SK-N-SH treated with all-trans-retinoic acid at 6 μM for 48 hours (cell line): ENCODE results near the gene C1orf198.
"Not testable (repeated sequence)": the region's sequence is repeated elsewhere in the genome, so short reads cannot be mapped to it uniquely, and the experiment has no call there.

Experiments used
- ATAC-seq: fragments of 200-7000 bp; cut with Tn5 transposase; 3 replicates; pipeline ENCODE4 v1.9.1; 2020; ENCODE audit warnings: mild to moderate bottlenecking, moderate library complexity
- ARNTL ChIP-seq: fragments of 450-650 bp; formaldehyde crosslinking; IDR thresholded peaks from 2 replicates; pipeline ENCODE4 v1.5.0; 2020; ENCODE audit warnings: low read depth, mild to moderate bottlenecking, moderate library complexity, borderline replicate concordance
- BACH2 ChIP-seq: fragments of 250-450 bp; sonication (Bioruptor Pico); IDR thresholded peaks from 2 replicates; pipeline ENCODE4 v1.9.0; 2021; ENCODE audit warnings: mild to moderate bottlenecking, borderline replicate concordance
- CREB5 ChIP-seq: fragments of 250-450 bp; sonication (Bioruptor Pico); IDR thresholded peaks from 2 replicates; pipeline ENCODE4 v1.5.1; 2020; ENCODE audit warnings: low read depth, mild to moderate bottlenecking, moderate library complexity
- CSDC2 ChIP-seq: fragments of 250-450 bp; sonication (Bioruptor Pico); IDR thresholded peaks from 2 replicates; pipeline ENCODE4 v1.5.0; 2020; ENCODE audit warnings: mild to moderate bottlenecking, moderate library complexity
- CSRNP3 ChIP-seq: fragments of 250-450 bp; sonication (Bioruptor Pico); IDR thresholded peaks from 2 replicates; pipeline ENCODE4 v1.5.1; 2021; ENCODE audit warnings: mild to moderate bottlenecking, moderate library complexity
- GLIS3 ChIP-seq: fragments of 250-450 bp; sonication (Bioruptor Pico); IDR thresholded peaks from 2 replicates; pipeline ENCODE4 v1.5.0; 2020; ENCODE audit warnings: mild to moderate bottlenecking, moderate library complexity
- ISL1 ChIP-seq: fragments of 250-450 bp; sonication (Bioruptor Pico); IDR thresholded peaks from 2 replicates; pipeline ENCODE4 v2.1.2; 2022; ENCODE audit warnings: mild to moderate bottlenecking, moderate library complexity
- OSR1 ChIP-seq: fragments of 250-450 bp; sonication (Bioruptor Pico); IDR thresholded peaks from 2 replicates; pipeline ENCODE4 v1.8.0; 2022; ENCODE audit warnings: moderate library complexity, mild to moderate bottlenecking, inconsistent platforms
- POU6F1 ChIP-seq: fragments of 250-450 bp; sonication (Bioruptor Pico); IDR thresholded peaks from 2 replicates; pipeline ENCODE4 v1.8.0; 2021; ENCODE audit warnings: low read depth, mild to moderate bottlenecking, moderate library complexity, borderline replicate concordance
- RARB ChIP-seq: fragments of 250-450 bp; sonication (Bioruptor Pico); IDR thresholded peaks from 2 replicates; pipeline ENCODE4 v1.8.0; 2021; ENCODE audit warnings: mild to moderate bottlenecking, moderate library complexity
- SNAI2 ChIP-seq: fragments of 250-450 bp; sonication (Bioruptor Pico); IDR thresholded peaks from 2 replicates; pipeline ENCODE4 v1.5.0; 2020; ENCODE audit warnings: mild to moderate bottlenecking, moderate library complexity
- TCF4 ChIP-seq: fragments of 250-450 bp; sonication (Bioruptor Pico); IDR thresholded peaks from 2 replicates; pipeline ENCODE4 v1.8.0; 2021; ENCODE audit warnings: mild to moderate bottlenecking, moderate library complexity, borderline replicate concordance
- TOX ChIP-seq: fragments of 250-450 bp; sonication (Bioruptor Pico); IDR thresholded peaks from 2 replicates; pipeline ENCODE4 v1.8.0; 2021; ENCODE audit warnings: mild to moderate bottlenecking, moderate library complexity, borderline replicate concordance
- TSHZ2 ChIP-seq: fragments of 250-450 bp; sonication (Bioruptor Pico); IDR thresholded peaks from 2 replicates; pipeline ENCODE4 v1.5.0; 2020; ENCODE audit warnings: mild to moderate bottlenecking, moderate library complexity
- ZC3H10 ChIP-seq: fragments of 250-450 bp; sonication (Bioruptor Pico); IDR thresholded peaks from 2 replicates; pipeline ENCODE4 v1.5.1; 2021; ENCODE audit warnings: mild to moderate bottlenecking, moderate library complexity
- ZFP3 ChIP-seq: fragments of 250-450 bp; sonication (Bioruptor Pico); IDR thresholded peaks from 2 replicates; pipeline ENCODE4 v1.5.0; 2020; ENCODE audit warnings: mild to moderate bottlenecking, moderate library complexity
- ZFP30 ChIP-seq: fragments of 450-650 bp; formaldehyde crosslinking; IDR thresholded peaks from 2 replicates; pipeline ENCODE4 v1.5.0; 2022; ENCODE audit warnings: mild to moderate bottlenecking, moderate library complexity
- ZNF565 ChIP-seq: fragments of 450-650 bp; formaldehyde crosslinking; conservative IDR thresholded peaks from 2 replicates; pipeline ENCODE4 v1.5.0; 2020; ENCODE audit warnings: low read depth, mild to moderate bottlenecking, moderate library complexity
- ZNF70 ChIP-seq: fragments of 450-650 bp; formaldehyde crosslinking; IDR thresholded peaks from 2 replicates; pipeline ENCODE4 v1.5.0; 2020; ENCODE audit warnings: mild to moderate bottlenecking, moderate library complexity
- ZNF8 ChIP-seq: fragments of 450-650 bp; formaldehyde crosslinking; IDR thresholded peaks from 2 replicates; pipeline ENCODE4 v1.5.0; 2020; ENCODE audit warnings: mild to moderate bottlenecking, moderate library complexity

Gene C1orf198

GRCh38 chr1:230849451-230850224 is 18.7 kb downstream of the C1orf198 start:
- ATAC-seq: peak; percentile 82
- peak; percentile 81 for TF ChIP-seq ISL1 (CRISPR knock-in tag)
- no peak for TF ChIP-seq TCF4 (CRISPR knock-in tag)
- 0 out of 2 replicates have a peak, but pooled peaks have one; percentile 32 for TF ChIP-seq POU6F1 (CRISPR knock-in tag)
- peak; percentile 55; the same call in 1 of the 2 replicates for TF ChIP-seq CSDC2 (CRISPR knock-in tag)
- TF ChIP-seq ZFP3 (CRISPR knock-in tag): 0 out of 2 replicates have a peak, but pooled peaks have one; percentile 16
- TF ChIP-seq ZC3H10 (CRISPR knock-in tag): no peak
- TF ChIP-seq, all 23 proteins: peak for 4

- no peak for ATAC-seq
- no peak for TF ChIP-seq TOX (CRISPR knock-in tag)
- no peak for TF ChIP-seq ARNTL (CRISPR knock-in tag)
- TF ChIP-seq ZNF70 (CRISPR knock-in tag): no peak
- TF ChIP-seq ISL1 (CRISPR knock-in tag): no peak
- TF ChIP-seq POU6F1 (CRISPR knock-in tag): no peak
- no peak for TF ChIP-seq ZNF565 (CRISPR knock-in tag)
- no peak for TF ChIP-seq ZNF8 (CRISPR knock-in tag)
- TF ChIP-seq TSHZ2 (CRISPR knock-in tag): no peak
- TF ChIP-seq OSR1 (CRISPR knock-in tag): no peak
- TF ChIP-seq TCF4 (CRISPR knock-in tag): no peak
- no peak for TF ChIP-seq GLIS3 (CRISPR knock-in tag)
- TF ChIP-seq ZFP3 (CRISPR knock-in tag): no peak
- TF ChIP-seq ZC3H10 (CRISPR knock-in tag): no peak
- no peak for TF ChIP-seq CREB5 (CRISPR knock-in tag)
- no peak for TF ChIP-seq CSRNP3 (CRISPR knock-in tag)
- TF ChIP-seq SNAI2: no peak
- no peak for TF ChIP-seq BACH2 (CRISPR knock-in tag)
- TF ChIP-seq CSDC2 (CRISPR knock-in tag): no peak
Observed at GRCh38 chr1:230848235-230848634, 20.1 kb downstream of the C1orf198 start.

GRCh38 chr1:230845184-230845583 is 23.1 kb downstream of the C1orf198 start:
- not testable (repeated sequence) for ATAC-seq

GRCh38 chr1:230844561-230844960 is 23.8 kb downstream of the C1orf198 start:
- ATAC-seq: no peak
- TF ChIP-seq CSDC2 (CRISPR knock-in tag): no peak
- no peak for TF ChIP-seq SNAI2
- TF ChIP-seq ARNTL (CRISPR knock-in tag): no peak
- TF ChIP-seq ISL1 (CRISPR knock-in tag): no peak
- no peak for TF ChIP-seq TOX (CRISPR knock-in tag)
- TF ChIP-seq RARB (CRISPR knock-in tag): no peak
- no peak for TF ChIP-seq ZFP30 (CRISPR knock-in tag)
- TF ChIP-seq OSR1 (CRISPR knock-in tag): no peak
- TF ChIP-seq, all 23 proteins: peak for 0
